H1 (cell line): ENCODE results near the gene ATG5. TPM values are rescaled to one million over a fixed set of nuclear protein-coding genes. Genes with fewer than 3 reads are reported as not detected.

ENCODE experiments used
- CTCF ChIA-PET: fragments of 300-600 bp; sonication (Branson Sonifier 250); formaldehyde crosslinking; loops from one replicate; lab custom pipeline; 2021; ENCODE audit not compliant: partially characterized antibody; lab: Charles Lee
- POLR2A ChIA-PET: fragments of 300-600 bp; sonication (Branson Sonifier 250); formaldehyde crosslinking; loops from one replicate; lab custom pipeline; 2021; ENCODE audit warnings: inconsistent platforms; ENCODE audit not compliant: partially characterized antibody; lab: Charles Lee
- DNase-seq, 2 experiments: peaks; one replicate each; pipeline versions ENCODE4 v3.0.0 to v3.0.0-alpha.2; 2010 to 2022; ENCODE audit warnings: low spot score in 2 of 2, low read depth in 1 of 2, mixed read lengths in 1 of 2
- FAIRE-seq: peaks from 2 replicates; lab custom pipeline; 2011; peaks lifted over from hg19 to GRCh38; lab: Jason Lieb, UNC
- H2AFZ ChIP-seq: 2 replicates; pipeline ENCODE4 v1.8.1; 2012; ENCODE audit warnings: low read length, inconsistent platforms
- H2AK5ac ChIP-seq: 2 replicates; pipeline ENCODE4 v1.6.1; 2013; ENCODE audit warnings: low read depth, low read length
- H2BK120ac ChIP-seq: replicated peaks from 2 replicates; pipeline ENCODE3; 2013; ENCODE audit warnings: low read depth, low read length, inconsistent platforms
- H2BK12ac ChIP-seq: 2 replicates; pipeline ENCODE4 v1.6.1; 2013; ENCODE audit warnings: low read depth, low read length
- H2BK15ac ChIP-seq: 2 replicates; pipeline ENCODE4 v1.6.1; 2013; ENCODE audit warnings: low read length
- H2BK20ac ChIP-seq: 2 replicates; pipeline ENCODE4 v1.6.1; 2013; ENCODE audit warnings: low read length
- H2BK5ac ChIP-seq: 2 replicates; pipeline ENCODE4 v1.6.1; 2013; ENCODE audit warnings: low read depth, low read length
- H3K14ac ChIP-seq: 2 replicates; pipeline ENCODE4 v1.6.1; 2013; ENCODE audit warnings: inconsistent platforms; ENCODE audit not compliant: insufficient read length
- H3K18ac ChIP-seq: 2 replicates; pipeline ENCODE4 v1.6.1; 2013; ENCODE audit warnings: low read length; ENCODE audit errors: extremely low read depth
- H3K23ac ChIP-seq: 2 replicates; pipeline ENCODE4 v1.6.1; 2013; ENCODE audit warnings: inconsistent platforms; ENCODE audit not compliant: insufficient read length
- H3K23me2 ChIP-seq: 2 replicates; pipeline ENCODE4 v1.6.1; 2013; ENCODE audit warnings: low read depth, low read length
- H3K27ac ChIP-seq: 2 replicates; pipeline ENCODE4 v1.6.1; 2011; ENCODE audit warnings: low read depth, low read length, inconsistent platforms
- H3K27me3 ChIP-seq, 4 experiments: replicated peaks in 1 of 4; 1 replicate in 1 of 4; 2 replicates in 3 of 4; pipeline versions ENCODE4 v1.6.1 to v1.8.1; 2011 to 2013; ENCODE audit warnings: low read length in 3 of 4, mild to moderate bottlenecking in 3 of 4, inconsistent platforms in 2 of 4, mixed read lengths in 2 of 4, moderate library complexity in 1 of 4; ENCODE audit not compliant: control insufficient read depth in 3 of 4, insufficient read depth in 3 of 4; ENCODE audit errors: extremely low read depth in 1 of 4
- H3K36me3 ChIP-seq, 4 experiments: 2 replicates each; pipeline versions ENCODE4 v1.6.1 to v1.8.1; 2011 to 2013; ENCODE audit warnings: mild to moderate bottlenecking in 4 of 4, low read length in 3 of 4, moderate library complexity in 2 of 4, control low read depth in 1 of 4, inconsistent platforms in 1 of 4; ENCODE audit not compliant: insufficient read depth in 4 of 4, control insufficient read depth in 2 of 4
- H3K4ac ChIP-seq: replicated peaks from 2 replicates; pipeline ENCODE3; 2013; ENCODE audit warnings: low read length, low read depth, mixed read lengths, inconsistent platforms; ENCODE audit not compliant: insufficient read length
- H3K4me1 ChIP-seq, 4 experiments: replicated peaks in 1 of 4; 1 replicate in 1 of 4; 2 replicates in 3 of 4; pipeline versions ENCODE4 v1.6.1 to v1.8.1; 2011 to 2013; ENCODE audit warnings: low read length in 3 of 4, inconsistent platforms in 2 of 4, mixed read lengths in 1 of 4; ENCODE audit not compliant: insufficient read depth in 4 of 4, control insufficient read depth in 3 of 4
- H3K4me2 ChIP-seq, 2 experiments: 2 replicates each; pipeline versions ENCODE4 v1.6.1 to v1.8.1; 2011 to 2013; ENCODE audit warnings: low read depth in 2 of 2, low read length in 2 of 2, control low read depth in 1 of 2, inconsistent platforms in 1 of 2, mild to moderate bottlenecking in 1 of 2; ENCODE audit not compliant: insufficient read depth in 1 of 2
- H3K4me3 ChIP-seq, 4 experiments: fragments of 200-600, 300-600 bp in 1 of 4; sonication (generic), shearing (Covaris generic), sonication (Bioruptor Twin) in 1 of 4; 2 replicates each; pipeline versions ENCODE4 v1.5.1 to v1.8.1; 2011 to 2016; ENCODE audit warnings: low read length in 4 of 4, low read depth in 3 of 4, control low read depth in 2 of 4, inconsistent platforms in 2 of 4, mild to moderate bottlenecking in 2 of 4, mixed read lengths in 1 of 4, moderate library complexity in 1 of 4; ENCODE audit not compliant: insufficient read depth in 2 of 4; ENCODE audit errors: extremely low read depth in 1 of 4
- H3K56ac ChIP-seq: replicated peaks from 2 replicates; pipeline ENCODE3; 2013; ENCODE audit warnings: low read depth, mild to moderate bottlenecking, mixed read lengths, low read length, inconsistent platforms; ENCODE audit not compliant: insufficient read length
- H3K79me1 ChIP-seq: 2 replicates; pipeline ENCODE4 v1.6.1; 2013; ENCODE audit warnings: low read depth, low read length, control low read depth
- H3K79me2 ChIP-seq, 2 experiments: 2 replicates each; pipeline versions ENCODE4 v1.6.1 to v1.8.1; 2012 to 2013; ENCODE audit warnings: low read length in 2 of 2, mild to moderate bottlenecking in 2 of 2, inconsistent platforms in 1 of 2; ENCODE audit not compliant: insufficient read depth in 2 of 2, control insufficient read depth in 1 of 2
- H3K9ac ChIP-seq, 4 experiments: replicated peaks in 1 of 4; 1 replicate in 1 of 4; 2 replicates in 3 of 4; pipeline versions ENCODE4 v1.6.1 to v1.8.1; 2011 to 2013; ENCODE audit warnings: low read depth in 3 of 4, low read length in 3 of 4, control low read depth in 2 of 4, mild to moderate bottlenecking in 2 of 4, moderate library complexity in 2 of 4, inconsistent platforms in 1 of 4; ENCODE audit errors: extremely low read depth in 1 of 4
- H3K9me3 ChIP-seq, 2 experiments: 2 replicates each; pipeline versions ENCODE4 v1.6.1 to v1.8.1; 2012 to 2013; ENCODE audit warnings: mild to moderate bottlenecking in 2 of 2, moderate library complexity in 2 of 2, control low read depth in 1 of 2, inconsistent platforms in 1 of 2, low read depth in 1 of 2, low read length in 1 of 2, mixed read lengths in 1 of 2; ENCODE audit not compliant: insufficient read depth in 2 of 2
- H4K20me1 ChIP-seq, 2 experiments: replicated peaks in 1 of 2; 2 replicates each; pipeline versions ENCODE3 to v1.8.1; 2011 to 2013; ENCODE audit warnings: inconsistent platforms in 2 of 2, low read length in 2 of 2, mild to moderate bottlenecking in 1 of 2; ENCODE audit not compliant: insufficient read depth in 2 of 2, control insufficient read depth in 1 of 2
- H4K5ac ChIP-seq: 2 replicates; pipeline ENCODE4 v1.6.1; 2013; ENCODE audit warnings: low read length, low read depth, mixed read lengths, inconsistent platforms; ENCODE audit not compliant: insufficient read length
- H4K8ac ChIP-seq: 2 replicates; pipeline ENCODE4 v1.8.0; 2013; ENCODE audit warnings: mild to moderate bottlenecking, moderate library complexity, low read length, inconsistent platforms; ENCODE audit not compliant: insufficient read depth; ENCODE audit errors: extremely low read depth
- H4K91ac ChIP-seq: replicated peaks from 2 replicates; pipeline ENCODE3; 2013; ENCODE audit warnings: low read length, mixed read lengths, inconsistent platforms; ENCODE audit not compliant: insufficient read length
- BACH1 ChIP-seq: IDR thresholded peaks from 2 replicates; pipeline ENCODE4 v1.6.1; 2012; ENCODE audit warnings: low read length, improper control_type of control experiment
- CEBPB ChIP-seq: IDR thresholded peaks from 2 replicates; pipeline ENCODE4 v1.6.1; 2012; ENCODE audit warnings: low read depth, low read length
- CREB1 ChIP-seq: IDR thresholded peaks from 2 replicates; pipeline ENCODE4 v1.6.1; 2012; ENCODE audit warnings: inconsistent platforms
- CTBP2 ChIP-seq: IDR thresholded peaks from 2 replicates; pipeline ENCODE4 v1.7.0; 2011; ENCODE audit warnings: borderline replicate concordance, mild to moderate bottlenecking, moderate library complexity, mixed read lengths, low read length; ENCODE audit not compliant: insufficient read depth, insufficient read length
- HDAC2 ChIP-seq, 2 experiments: fragments of 300-600 bp in 1 of 2; sonication (generic) in 1 of 2; IDR thresholded peaks; 2 replicates each; pipeline ENCODE4 v1.6.1; 2011 to 2012; ENCODE audit warnings: low read depth in 2 of 2, low read length in 2 of 2, mild to moderate bottlenecking in 2 of 2, moderate library complexity in 2 of 2, borderline replicate concordance in 1 of 2, inconsistent platforms in 1 of 2
- RBBP5 ChIP-seq: IDR thresholded peaks from 2 replicates; pipeline ENCODE4 v1.7.1; 2012; ENCODE audit warnings: low read depth, mild to moderate bottlenecking, inconsistent platforms, low read length, moderate library complexity, borderline replicate concordance
- TEAD4 ChIP-seq: IDR thresholded peaks from 2 replicates; pipeline ENCODE4 v1.6.1; 2012; ENCODE audit warnings: low read depth, low read length, inconsistent platforms, mixed read lengths
- WGBS, 2 experiments: shearing (Covaris generic) in 1 of 2; methylation state at CpG; one replicate each; pipeline versions ENCODE4 v1.1.6 to v1.1.7; 2013 to 2015; ENCODE audit warnings: low lambda C conversion rate in 2 of 2, mixed read lengths in 2 of 2, inconsistent platforms in 1 of 2, low coverage in 1 of 2, missing lambda C conversion rate in 1 of 2; ENCODE audit not compliant: insufficient replicate concordance in 2 of 2, insufficient coverage in 1 of 2, insufficient read length in 1 of 2; ENCODE audit errors: extremely low coverage in 1 of 2, missing lambda C conversion rate in 1 of 2; 5-methylcytosine and 5-hydroxymethylcytosine counted together
- polyA plus RNA-seq, 7 experiments: library from polyadenylated mRNA; depleted of rRNA in 3 of 7; stranded (reverse) in 5 of 7; unstranded in 2 of 7; fragments of >200 nt in 5 of 7; fragments of 200-250 nt in 2 of 7; gene quantifications; 1 replicate in 5 of 7; 2 replicates in 1 of 7; 4 replicates in 1 of 7; pipeline versions ENCODE4 v1.2.1 to v1.2.3, GENCODE V29; 2011 to 2013; ENCODE audit warnings: missing spikeins in 2 of 7, mixed read lengths in 2 of 7
- total RNA-seq: library from RNA; stranded (reverse); fragmentation: NEBNext Ultra II Directional; extraction: Animal tissue kit (Norgen Biotek cat#: 25700); gene quantifications from 2 replicates; pipeline ENCODE4 v1.2.1, GENCODE V29; 2021
- TF ChIP-seq, protein P1 (sequence below): IDR thresholded peaks from 2 replicates; pipeline ENCODE4 v1.6.1; 2012; ENCODE audit warnings: inconsistent platforms

The ATG5 gene
- total and polyA plus RNA-seq, 2 of the 8 experiments (the other 6 are each of a cell fraction or from before 2014, with no cell fraction given), result 18.2 to 39.0 TPM

DNA sequence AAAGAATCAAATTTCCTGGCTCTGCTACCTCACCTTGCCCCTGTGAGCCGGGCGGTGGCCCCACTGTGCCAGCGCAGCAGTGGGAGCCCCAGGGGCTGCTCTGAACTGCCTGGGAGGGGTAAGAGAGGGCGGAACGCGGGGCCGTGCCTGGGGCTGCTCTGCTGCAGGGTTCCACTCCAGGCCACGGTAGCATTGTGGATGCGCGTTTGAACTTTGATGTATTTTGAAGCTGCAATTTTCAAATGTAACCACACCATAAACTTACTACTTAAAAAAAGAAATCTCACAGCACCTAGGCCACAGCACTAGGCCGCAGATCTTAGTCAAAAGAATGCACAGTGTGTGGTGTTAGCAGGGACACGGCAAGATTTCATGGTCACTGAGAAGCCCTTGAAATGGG, 181.9 kb downstream of the ATG5 start:
- H3K4me2 ChIP-seq, result no peak overlapping the region
- H3K4me3 ChIP-seq, result no peak overlapping the region
- H4K20me1 ChIP-seq, result no peaks in the 10 kb centered on the region
- peaks cover 0 to 8% (median 7%) of the 10 kb centered on the region in 4 experiments; a peak in 4 of 7 replicates for H3K4me1 ChIP-seq
- no peak overlapping the region for H2BK15ac ChIP-seq
- H3K27ac ChIP-seq, result no peak overlapping the region
- no peak overlapping the region for H3K4ac ChIP-seq
- no peak overlapping the region for H2BK12ac ChIP-seq
- no peak overlapping the region for H2BK5ac ChIP-seq
- no peak overlapping the region for H2AK5ac ChIP-seq
- no peak overlapping the region for H2BK120ac ChIP-seq
- no peak overlapping the region for H3K23ac ChIP-seq
- DNase-seq, result no peak
- ChIA-PET CTCF (interaction anchor here (1.1 to 3.8 kb wide), 3 partner anchors 12 to 112 kb away, joined by 3 to 38 read pairs (median 3); no protein-coding TSS in a partner anchor), POLR2A (no interaction called here)
- no peaks in the 10 kb centered on the region for H3K9me3 ChIP-seq
- no peaks in the 10 kb centered on the region for H3K79me2 ChIP-seq
- H3K79me1 ChIP-seq, result no peaks in the 10 kb centered on the region
- no peak for FAIRE-seq
- no peak overlapping the region for H3K14ac ChIP-seq
- 81% methylated on average over 12 of the region's 12 CpGs; no CpG with 5 or more reads in 1 of the 2 experiments for WGBS, 2 experiments
- no peak overlapping the region for H3K56ac ChIP-seq
- H3K9ac ChIP-seq, result no peak overlapping the region
- H2BK20ac ChIP-seq, result no peak overlapping the region; the same call in 1 of the 2 replicates
- H3K23me2 ChIP-seq, result no peaks in the 10 kb centered on the region
- no peak overlapping the region for H4K5ac ChIP-seq
- no peak overlapping the region for H4K8ac ChIP-seq
- H3K27me3 ChIP-seq, result no peaks in the 10 kb centered on the region
- no peak overlapping the region for H2AFZ ChIP-seq
- no peak overlapping the region for H3K18ac ChIP-seq
- H3K36me3 ChIP-seq, result no peaks in the 10 kb centered on the region
- TF ChIP-seq, protein P1, sequence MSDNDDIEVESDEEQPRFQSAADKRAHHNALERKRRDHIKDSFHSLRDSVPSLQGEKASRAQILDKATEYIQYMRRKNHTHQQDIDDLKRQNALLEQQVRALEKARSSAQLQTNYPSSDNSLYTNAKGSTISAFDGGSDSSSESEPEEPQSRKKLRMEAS, result no peak
- TF ChIP-seq TEAD4, result no peak
- no peak for TF ChIP-seq CEBPB
- TF ChIP-seq RBBP5, result no peak
- TF ChIP-seq HDAC2 (IDR thresholded peaks at IDR 0.05; ENCODE audit: borderline replicate concordance in 1 of 2, low read depth in 2 of 2, low read length in 2 of 2), result no peak
- TF ChIP-seq CTBP2, result no peak
- no peak for TF ChIP-seq BACH1
- TF ChIP-seq CREB1, result no peak
- no peak overlapping the region for H4K91ac ChIP-seq
